Measurements from ENCODE around the gene BDKRB2. TPM values are rescaled to one million over a fixed set of nuclear protein-coding genes. Genes with fewer than 3 reads are reported as not detected.

BDKRB2 gene
- total RNA-seq, 1 experiment from 2014 or later, result 0.05 TPM

DNA sequence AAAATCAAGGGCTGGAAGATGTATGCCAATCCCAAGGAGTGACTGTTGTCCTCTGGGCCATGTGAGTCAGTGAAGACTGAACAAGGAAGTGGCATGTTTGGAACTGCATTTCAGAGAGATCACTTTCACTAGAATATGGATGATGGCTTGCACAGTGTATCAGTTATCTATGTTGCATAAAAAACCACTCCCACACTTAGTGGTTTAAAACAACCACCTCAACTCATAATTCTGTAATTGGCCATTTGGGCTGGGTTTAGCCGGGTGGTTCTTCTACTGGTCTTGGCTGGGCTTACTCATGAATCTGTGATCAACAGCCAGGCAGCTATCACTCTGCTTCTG, 66.8 kb downstream of the BDKRB2 start:
- H3K4me1 ChIP-seq (ENCODE audit: control insufficient read depth, insufficient read depth, low read length), result no peaks in the 10 kb centered on the region
- BruUV-seq (replicated peaks), result no TSS peak
- DNase-seq (ENCODE audit: low read depth, low spot score) (no peak), ATAC-seq (no peak)
- H3K4me3 ChIP-seq (ENCODE audit: low read depth in 2 of 2, low read length in 2 of 2), result no peak overlapping the region
- intact Hi-C loops (cut with micrococcal nuclease; ENCODE audit: unreplicated experiment) (loop anchor here (10.0 kb wide), 1 partner anchor 277 kb away; no protein-coding TSS in a partner anchor), in situ Hi-C loops (cut with HindIII; ENCODE audit: low pct_unique_long_range_greater_than_20kb, low sequenced_read_pairs) (no loop called here)
- no peaks in the 10 kb centered on the region for H3K27me3 ChIP-seq (ENCODE audit: control insufficient read depth, insufficient read depth, low read length)
- CTCF ChIA-PET, result no interaction called here
- no peaks in the 10 kb centered on the region for H3K9me3 ChIP-seq (ENCODE audit: control insufficient read depth, insufficient read depth, low read depth, low read length)
- H3K27ac ChIP-seq (ENCODE audit: low read length), result no peak overlapping the region
- POLR2A ChIA-PET, result no interaction called here
- no peak for TF ChIP-seq POLR2AphosphoS5 (IDR thresholded peaks at IDR 0.05; ENCODE audit: low read depth, low read length)
- TF ChIP-seq, protein P1, sequence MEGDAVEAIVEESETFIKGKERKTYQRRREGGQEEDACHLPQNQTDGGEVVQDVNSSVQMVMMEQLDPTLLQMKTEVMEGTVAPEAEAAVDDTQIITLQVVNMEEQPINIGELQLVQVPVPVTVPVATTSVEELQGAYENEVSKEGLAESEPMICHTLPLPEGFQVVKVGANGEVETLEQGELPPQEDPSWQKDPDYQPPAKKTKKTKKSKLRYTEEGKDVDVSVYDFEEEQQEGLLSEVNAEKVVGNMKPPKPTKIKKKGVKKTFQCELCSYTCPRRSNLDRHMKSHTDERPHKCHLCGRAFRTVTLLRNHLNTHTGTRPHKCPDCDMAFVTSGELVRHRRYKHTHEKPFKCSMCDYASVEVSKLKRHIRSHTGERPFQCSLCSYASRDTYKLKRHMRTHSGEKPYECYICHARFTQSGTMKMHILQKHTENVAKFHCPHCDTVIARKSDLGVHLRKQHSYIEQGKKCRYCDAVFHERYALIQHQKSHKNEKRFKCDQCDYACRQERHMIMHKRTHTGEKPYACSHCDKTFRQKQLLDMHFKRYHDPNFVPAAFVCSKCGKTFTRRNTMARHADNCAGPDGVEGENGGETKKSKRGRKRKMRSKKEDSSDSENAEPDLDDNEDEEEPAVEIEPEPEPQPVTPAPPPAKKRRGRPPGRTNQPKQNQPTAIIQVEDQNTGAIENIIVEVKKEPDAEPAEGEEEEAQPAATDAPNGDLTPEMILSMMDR (IDR thresholded peaks at IDR 0.05), result no peak
- TF ChIP-seq, protein P2, sequence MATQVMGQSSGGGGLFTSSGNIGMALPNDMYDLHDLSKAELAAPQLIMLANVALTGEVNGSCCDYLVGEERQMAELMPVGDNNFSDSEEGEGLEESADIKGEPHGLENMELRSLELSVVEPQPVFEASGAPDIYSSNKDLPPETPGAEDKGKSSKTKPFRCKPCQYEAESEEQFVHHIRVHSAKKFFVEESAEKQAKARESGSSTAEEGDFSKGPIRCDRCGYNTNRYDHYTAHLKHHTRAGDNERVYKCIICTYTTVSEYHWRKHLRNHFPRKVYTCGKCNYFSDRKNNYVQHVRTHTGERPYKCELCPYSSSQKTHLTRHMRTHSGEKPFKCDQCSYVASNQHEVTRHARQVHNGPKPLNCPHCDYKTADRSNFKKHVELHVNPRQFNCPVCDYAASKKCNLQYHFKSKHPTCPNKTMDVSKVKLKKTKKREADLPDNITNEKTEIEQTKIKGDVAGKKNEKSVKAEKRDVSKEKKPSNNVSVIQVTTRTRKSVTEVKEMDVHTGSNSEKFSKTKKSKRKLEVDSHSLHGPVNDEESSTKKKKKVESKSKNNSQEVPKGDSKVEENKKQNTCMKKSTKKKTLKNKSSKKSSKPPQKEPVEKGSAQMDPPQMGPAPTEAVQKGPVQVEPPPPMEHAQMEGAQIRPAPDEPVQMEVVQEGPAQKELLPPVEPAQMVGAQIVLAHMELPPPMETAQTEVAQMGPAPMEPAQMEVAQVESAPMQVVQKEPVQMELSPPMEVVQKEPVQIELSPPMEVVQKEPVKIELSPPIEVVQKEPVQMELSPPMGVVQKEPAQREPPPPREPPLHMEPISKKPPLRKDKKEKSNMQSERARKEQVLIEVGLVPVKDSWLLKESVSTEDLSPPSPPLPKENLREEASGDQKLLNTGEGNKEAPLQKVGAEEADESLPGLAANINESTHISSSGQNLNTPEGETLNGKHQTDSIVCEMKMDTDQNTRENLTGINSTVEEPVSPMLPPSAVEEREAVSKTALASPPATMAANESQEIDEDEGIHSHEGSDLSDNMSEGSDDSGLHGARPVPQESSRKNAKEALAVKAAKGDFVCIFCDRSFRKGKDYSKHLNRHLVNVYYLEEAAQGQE (IDR thresholded peaks at IDR 0.05; ENCODE audit: insufficient read depth in 1 of 2, low read depth in 2 of 2, low read length in 1 of 2), result no peak
- no peak for TF ChIP-seq SIN3A (IDR thresholded peaks at IDR 0.05; ENCODE audit: borderline replicate concordance, insufficient read depth, low read depth, low read length)
- no peak for TF ChIP-seq TCF7L2 (IDR thresholded peaks at IDR 0.05; ENCODE audit: low read depth, low read length)
- H3K36me3 ChIP-seq (ENCODE audit: control insufficient read depth, insufficient read depth, low read length), result no peaks in the 10 kb centered on the region

- Histone ChIP-seq H3K4me1 (ENCODE audit: control insufficient read depth, insufficient read depth, low read length) (no peaks in the 10 kb centered on the region), H3K27ac (ENCODE audit: low read length) (no peak overlapping the region), H3K4me3 (ENCODE audit: low read depth in 2 of 2, low read length in 2 of 2) (no peak overlapping the region), H3K9me3 (ENCODE audit: control insufficient read depth, insufficient read depth, low read depth, low read length) (no peaks in the 10 kb centered on the region), H3K27me3 (ENCODE audit: control insufficient read depth, insufficient read depth, low read length) (no peaks in the 10 kb centered on the region), H3K36me3 (ENCODE audit: control insufficient read depth, insufficient read depth, low read length) (no peaks in the 10 kb centered on the region)
- intact Hi-C loops (cut with micrococcal nuclease; ENCODE audit: unreplicated experiment), result loop anchor here (10.0 kb wide), 1 partner anchor 278 kb away; no protein-coding TSS in a partner anchor
- CTCF ChIA-PET, result interaction anchor here (0.6 to 1.2 kb wide), 2 partner anchors 172 to 1710 kb away, joined by 4 to 5 read pairs; no protein-coding TSS in a partner anchor
- POLR2A ChIA-PET, result interaction anchor here (0.7 kb wide), 1 partner anchor 256 kb away, joined by 6 read pairs; no protein-coding TSS in a partner anchor
- ATAC-seq, result no peak
- in situ Hi-C loops (cut with HindIII; ENCODE audit: low pct_unique_long_range_greater_than_20kb, low sequenced_read_pairs), result no loop called here
- TF ChIP-seq, protein P2 (IDR thresholded peaks at IDR 0.05; ENCODE audit: insufficient read depth in 1 of 2, low read depth in 2 of 2, low read length in 1 of 2), result no peak
- TF ChIP-seq POLR2AphosphoS5 (IDR thresholded peaks at IDR 0.05; ENCODE audit: low read depth, low read length) (no peak), TCF7L2 (IDR thresholded peaks at IDR 0.05; ENCODE audit: low read depth, low read length) (no peak), SIN3A (IDR thresholded peaks at IDR 0.05; ENCODE audit: borderline replicate concordance, insufficient read depth, low read depth, low read length) (no peak)
- TF ChIP-seq, protein P1 (IDR thresholded peaks at IDR 0.05), result no peak
- BruUV-seq (replicated peaks), result no TSS peak
- no peak for DNase-seq (ENCODE audit: low read depth, low spot score)
Observed at GRCh38 chr14:96272777-96273473, 68.3 kb downstream of the BDKRB2 start.
